Measurements from ENCODE around the gene SRPK2. TPM values are rescaled to one million over a fixed set of nuclear protein-coding genes. Genes with fewer than 3 reads are reported as not detected.

The SRPK2 gene
- total RNA-seq, 4 donors from 2014 or later, result 33.0 to 47.4 (median 42.8) TPM

DNA sequence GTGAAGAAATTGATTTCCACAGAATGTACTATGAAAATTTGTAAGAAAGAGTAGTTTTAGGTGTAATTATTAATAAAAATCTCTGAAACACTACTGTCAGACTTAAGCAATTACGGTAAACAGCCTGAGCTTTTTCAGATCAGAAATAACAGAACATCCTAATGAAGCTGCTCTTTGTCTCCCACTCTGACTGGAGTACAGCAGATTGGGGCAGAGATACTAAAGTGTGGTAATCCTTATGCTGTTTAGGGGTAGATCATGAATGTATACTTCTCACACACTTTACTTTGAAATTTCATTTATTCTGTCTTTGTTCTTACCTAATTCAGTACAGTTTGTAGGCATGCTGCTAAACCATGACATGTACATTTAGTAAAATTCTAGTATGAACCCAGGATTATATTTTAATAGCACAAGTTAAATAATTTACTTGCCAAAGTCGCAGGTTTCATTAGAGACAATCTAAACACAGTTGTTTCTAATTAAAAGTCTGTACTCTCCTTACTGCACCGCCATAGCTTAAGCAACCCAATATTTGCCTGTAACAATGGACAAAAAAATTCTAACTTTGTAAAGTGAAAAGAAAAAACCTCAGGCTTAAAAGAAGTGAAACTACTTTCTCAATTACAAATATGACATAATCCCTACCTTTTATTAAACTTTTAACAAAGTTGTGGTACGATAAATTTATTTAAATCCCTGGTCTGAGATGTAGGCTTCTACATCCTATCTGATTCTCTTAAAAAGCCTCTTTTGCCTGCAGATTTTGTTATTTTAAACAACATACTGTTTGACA lies 286.0 kb downstream of the SRPK2 start:
- H3K4me3 ChIP-seq, result no peak overlapping the region
- peak overlapping the region in 3 of 4 donors; percentile 4 to 31 (median 24) for H3K27ac ChIP-seq (replicated peaks in 1 of 4)
- 67% methylated on average over 4 of the region's 4 CpGs for WGBS
- H3K36me3 ChIP-seq, result peaks cover 0 to 60% (median 41%) of the 10 kb centered on the region in 4 donors
- no peak for DNase-seq (ENCODE audit: extremely low spot score)
- intact Hi-C loops (cut with DNase I), result loop anchor here (10.0 kb wide), 1 partner anchor 118 kb away; no protein-coding TSS in a partner anchor
- peaks cover 9 to 69% (median 52%) of the 10 kb centered on the region in 4 donors for H3K4me1 ChIP-seq
- TF ChIP-seq POLR2AphosphoS5 (IDR thresholded peaks at IDR 0.05) (no peak), POLR2A (IDR thresholded peaks at IDR 0.05; ENCODE audit: low read depth) (no peak), EP300 (IDR thresholded peaks at IDR 0.05) (no peak)
- TF ChIP-seq, protein P1, sequence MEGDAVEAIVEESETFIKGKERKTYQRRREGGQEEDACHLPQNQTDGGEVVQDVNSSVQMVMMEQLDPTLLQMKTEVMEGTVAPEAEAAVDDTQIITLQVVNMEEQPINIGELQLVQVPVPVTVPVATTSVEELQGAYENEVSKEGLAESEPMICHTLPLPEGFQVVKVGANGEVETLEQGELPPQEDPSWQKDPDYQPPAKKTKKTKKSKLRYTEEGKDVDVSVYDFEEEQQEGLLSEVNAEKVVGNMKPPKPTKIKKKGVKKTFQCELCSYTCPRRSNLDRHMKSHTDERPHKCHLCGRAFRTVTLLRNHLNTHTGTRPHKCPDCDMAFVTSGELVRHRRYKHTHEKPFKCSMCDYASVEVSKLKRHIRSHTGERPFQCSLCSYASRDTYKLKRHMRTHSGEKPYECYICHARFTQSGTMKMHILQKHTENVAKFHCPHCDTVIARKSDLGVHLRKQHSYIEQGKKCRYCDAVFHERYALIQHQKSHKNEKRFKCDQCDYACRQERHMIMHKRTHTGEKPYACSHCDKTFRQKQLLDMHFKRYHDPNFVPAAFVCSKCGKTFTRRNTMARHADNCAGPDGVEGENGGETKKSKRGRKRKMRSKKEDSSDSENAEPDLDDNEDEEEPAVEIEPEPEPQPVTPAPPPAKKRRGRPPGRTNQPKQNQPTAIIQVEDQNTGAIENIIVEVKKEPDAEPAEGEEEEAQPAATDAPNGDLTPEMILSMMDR (IDR thresholded peaks at IDR 0.05), result no peak
- no peaks in the 10 kb centered on the region for H3K27me3 ChIP-seq
- H3K9me3 ChIP-seq, result no peaks in the 10 kb centered on the region

DNA sequence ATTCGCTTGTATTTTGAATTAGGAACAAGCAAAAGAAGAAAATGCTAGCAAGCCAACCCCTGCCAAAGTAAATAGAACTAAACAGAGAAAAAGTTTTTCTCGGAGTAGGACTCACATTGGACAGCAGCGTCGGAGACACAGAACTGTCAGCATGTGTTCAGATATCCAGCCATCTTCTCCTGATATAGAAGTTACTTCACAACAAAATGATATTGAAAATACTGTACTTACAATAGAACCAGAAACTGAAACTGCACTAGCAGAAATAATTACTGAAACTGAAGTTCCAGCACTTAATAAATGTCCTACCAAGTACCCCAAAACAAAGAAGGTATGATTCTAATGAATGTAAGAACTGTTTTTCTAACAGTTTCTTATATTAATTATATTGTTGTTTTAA lies 286.9 kb downstream of the SRPK2 start:
- Histone ChIP-seq H3K27me3 (no peaks in the 10 kb centered on the region), H3K36me3 (peaks cover 0 to 53% (median 35%) of the 10 kb centered on the region in 4 donors)
- 51% methylated on average over 4 of the region's 4 CpGs for WGBS

DNA sequence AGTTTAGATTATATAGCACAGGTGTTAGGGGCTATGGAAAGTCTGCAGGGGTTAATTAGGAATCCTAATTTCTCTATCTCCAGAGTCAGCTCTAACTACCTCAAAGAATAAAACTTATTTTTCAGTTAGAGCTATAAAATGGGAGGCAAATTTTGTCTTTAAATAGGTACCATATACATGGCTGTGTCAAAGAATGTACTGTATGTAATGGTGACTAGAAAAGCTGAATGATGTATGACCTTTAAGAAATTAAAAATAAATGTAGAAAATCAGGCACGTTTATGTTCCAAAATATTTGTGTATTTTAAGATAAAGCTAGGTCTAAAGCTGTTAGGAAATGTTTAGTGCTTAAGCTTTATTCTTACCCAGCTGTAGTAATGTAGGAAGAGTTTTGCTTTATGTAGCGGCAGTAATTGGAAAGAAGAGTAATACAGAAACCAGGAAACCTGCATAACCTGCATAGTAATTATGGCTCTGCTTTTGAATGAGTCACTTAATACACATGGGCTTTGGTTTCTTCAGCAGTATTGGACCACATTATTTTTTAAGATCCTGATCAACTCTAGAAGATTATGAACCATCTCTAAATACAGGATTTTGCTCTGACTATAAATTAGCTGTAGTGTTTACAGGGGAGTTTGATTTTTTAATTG lies 289.7 kb downstream of the SRPK2 start:
- Histone ChIP-seq H3K9me3 (no peaks in the 10 kb centered on the region), H3K27me3 (no peaks in the 10 kb centered on the region), H3K4me3 (no peak overlapping the region), H3K4me1 (peaks cover 12 to 60% (median 40%) of the 10 kb centered on the region in 4 donors), H3K27ac (replicated peaks in 1 of 4) (no peak overlapping the region), H3K36me3 (peaks cover 0 to 53% (median 14%) of the 10 kb centered on the region in 4 donors)
- 79% methylated on average over 2 of the region's 2 CpGs for WGBS
- no peak for DNase-seq (ENCODE audit: extremely low spot score)
- intact Hi-C loops (cut with DNase I), result no loop called here
- TF ChIP-seq, protein P1 (IDR thresholded peaks at IDR 0.05), result no peak
- TF ChIP-seq EP300 (IDR thresholded peaks at IDR 0.05), result no peak
- no peak for TF ChIP-seq POLR2AphosphoS5 (IDR thresholded peaks at IDR 0.05)
- TF ChIP-seq POLR2A (IDR thresholded peaks at IDR 0.05; ENCODE audit: low read depth), result no peak

More for the DNA sequence above, 286.9 kb downstream of the SRPK2 start:
- Histone ChIP-seq H3K27ac (replicated peaks in 1 of 4) (peak overlapping the region in 2 of 4 donors; percentile 4 to 24), H3K4me3 (no peak overlapping the region), H3K4me1 (peaks cover 12 to 78% (median 57%) of the 10 kb centered on the region in 4 donors), H3K9me3 (no peaks in the 10 kb centered on the region)
- intact Hi-C loops (cut with DNase I), result loop anchor here (10.0 kb wide), 1 partner anchor 117 kb away; no protein-coding TSS in a partner anchor
- no peak for TF ChIP-seq POLR2A (IDR thresholded peaks at IDR 0.05; ENCODE audit: low read depth)
- no peak for TF ChIP-seq POLR2AphosphoS5 (IDR thresholded peaks at IDR 0.05)
- no peak for TF ChIP-seq EP300 (IDR thresholded peaks at IDR 0.05)
- TF ChIP-seq, protein P1 (IDR thresholded peaks at IDR 0.05), result no peak
- no peak for DNase-seq (ENCODE audit: extremely low spot score)

DNA sequence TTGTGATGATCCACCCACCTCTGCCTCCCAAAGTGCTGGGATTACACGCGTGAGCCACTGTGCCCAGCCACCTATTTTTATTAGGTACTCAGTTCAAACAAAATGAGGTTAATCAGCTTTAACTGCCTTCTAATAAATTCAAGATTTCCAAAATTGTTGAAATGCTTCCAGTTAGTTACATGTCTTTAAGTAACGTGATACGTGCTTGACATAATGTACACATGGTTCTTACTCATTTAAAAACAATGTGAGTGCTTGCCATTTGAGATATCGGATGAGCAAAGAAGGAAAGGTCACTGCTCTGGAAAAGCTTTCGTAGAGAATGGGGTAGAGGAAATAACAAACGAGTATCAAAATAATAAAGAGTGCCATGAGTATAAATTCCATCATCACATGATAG lies 291.1 kb downstream of the SRPK2 start:
- H3K27ac ChIP-seq (replicated peaks in 1 of 4), result peak overlapping the region in 2 of 4 donors; percentile 21 to 41

More for the DNA sequence above, 291.1 kb downstream of the SRPK2 start:
- no peaks in the 10 kb centered on the region for H3K27me3 ChIP-seq
- H3K4me1 ChIP-seq, result peaks cover 12 to 50% (median 31%) of the 10 kb centered on the region in 4 donors
- no peak for DNase-seq (ENCODE audit: extremely low spot score)
- no peak overlapping the region for H3K4me3 ChIP-seq
- no peaks in the 10 kb centered on the region for H3K9me3 ChIP-seq
- TF ChIP-seq, protein P1 (IDR thresholded peaks at IDR 0.05), result no peak
- WGBS, result 60% methylated on average over 7 of the region's 7 CpGs
- H3K36me3 ChIP-seq, result peaks cover 0 to 58% (median 21%) of the 10 kb centered on the region in 4 donors
- intact Hi-C loops (cut with DNase I), result no loop called here
